ENCODE data around the gene NOTCH3. TPM values are rescaled to one million over a fixed set of nuclear protein-coding genes. Genes with fewer than 3 reads are reported as not detected.

Gene NOTCH3
- total RNA-seq, 1 donor from 2014 or later = not detected

GRCh38 chr19:15243236-15243957 is 42.6 kb upstream of the NOTCH3 start:
- DNase-seq (ENCODE audit: low spot score) = no peak
- intact Hi-C loops (cut with micrococcal nuclease) = no loop called here
- Mint-ChIP-seq H3K27ac (no peak overlapping the region), H3K9me3 (no peaks in the 10 kb centered on the region), H3K4me1 (ENCODE audit: low read depth) (no peaks in the 10 kb centered on the region), H3K4me3 (ENCODE audit: low read depth) (no peak overlapping the region), H3K36me3 (ENCODE audit: low read depth) (peaks cover 53% of the 10 kb centered on the region), H3K27me3 (ENCODE audit: low read depth) (no peaks in the 10 kb centered on the region)

- H3K36me3 Mint-ChIP-seq (ENCODE audit: low read depth) = peaks cover 65% of the 10 kb centered on the region
- no peaks in the 10 kb centered on the region for H3K4me1 Mint-ChIP-seq (ENCODE audit: low read depth)
- no peaks in the 10 kb centered on the region for H3K9me3 Mint-ChIP-seq
- intact Hi-C loops (cut with micrococcal nuclease) = no loop called here
- H3K4me3 Mint-ChIP-seq (ENCODE audit: low read depth) = no peak overlapping the region
- H3K27ac Mint-ChIP-seq = no peak overlapping the region
- DNase-seq (ENCODE audit: low spot score) = no peak
- no peaks in the 10 kb centered on the region for H3K27me3 Mint-ChIP-seq (ENCODE audit: low read depth)
These were observed 40.6 kb upstream of the NOTCH3 start for GRCh38 chr19:15241259-15241910.

GRCh38 chr19:15240515-15240914 is 39.7 kb upstream of the NOTCH3 start:
- Mint-ChIP-seq H3K36me3 (ENCODE audit: low read depth) (peaks cover 66% of the 10 kb centered on the region), H3K27ac (no peak overlapping the region), H3K9me3 (no peaks in the 10 kb centered on the region), H3K27me3 (ENCODE audit: low read depth) (no peaks in the 10 kb centered on the region), H3K4me3 (ENCODE audit: low read depth) (no peak overlapping the region), H3K4me1 (ENCODE audit: low read depth) (no peaks in the 10 kb centered on the region)
- DNase-seq (ENCODE audit: low spot score) = no peak
- intact Hi-C loops (cut with micrococcal nuclease) = no loop called here

GRCh38 chr19:15239337-15239949 is 38.6 kb upstream of the NOTCH3 start:
- no peaks in the 10 kb centered on the region for H3K4me1 Mint-ChIP-seq (ENCODE audit: low read depth)
- no peaks in the 10 kb centered on the region for H3K9me3 Mint-ChIP-seq
- intact Hi-C loops (cut with micrococcal nuclease) = no loop called here
- no peak for DNase-seq (ENCODE audit: low spot score)
- H3K36me3 Mint-ChIP-seq (ENCODE audit: low read depth) = peaks cover 64% of the 10 kb centered on the region
- peaks cover 2% of the 10 kb centered on the region for H3K27me3 Mint-ChIP-seq (ENCODE audit: low read depth)
- H3K27ac Mint-ChIP-seq = no peak overlapping the region
- H3K4me3 Mint-ChIP-seq (ENCODE audit: low read depth) = no peak overlapping the region

GRCh38 chr19:15238639-15239155 is 37.9 kb upstream of the NOTCH3 start:
- intact Hi-C loops (cut with micrococcal nuclease) = no loop called here
- no peak for DNase-seq (ENCODE audit: low spot score)
- Mint-ChIP-seq H3K4me3 (ENCODE audit: low read depth) (no peak overlapping the region), H3K27ac (no peak overlapping the region), H3K27me3 (ENCODE audit: low read depth) (peaks cover 5% of the 10 kb centered on the region), H3K36me3 (ENCODE audit: low read depth) (peaks cover 60% of the 10 kb centered on the region), H3K4me1 (ENCODE audit: low read depth) (no peaks in the 10 kb centered on the region), H3K9me3 (no peaks in the 10 kb centered on the region)

GRCh38 chr19:15237759-15238638 is 37.2 kb upstream of the NOTCH3 start:
- no peaks in the 10 kb centered on the region for H3K9me3 Mint-ChIP-seq
- no peak overlapping the region for H3K27ac Mint-ChIP-seq
- no peaks in the 10 kb centered on the region for H3K4me1 Mint-ChIP-seq (ENCODE audit: low read depth)
- no peak for DNase-seq (ENCODE audit: low spot score)
- H3K27me3 Mint-ChIP-seq (ENCODE audit: low read depth) = peaks cover 7% of the 10 kb centered on the region
- H3K36me3 Mint-ChIP-seq (ENCODE audit: low read depth) = peaks cover 57% of the 10 kb centered on the region
- intact Hi-C loops (cut with micrococcal nuclease) = no loop called here
- H3K4me3 Mint-ChIP-seq (ENCODE audit: low read depth) = no peak overlapping the region

GRCh38 chr19:15236886-15237285 is 36.1 kb upstream of the NOTCH3 start:
- DNase-seq (ENCODE audit: low spot score) = no peak
- Mint-ChIP-seq H3K36me3 (ENCODE audit: low read depth) (peaks cover 51% of the 10 kb centered on the region), H3K9me3 (no peaks in the 10 kb centered on the region), H3K27ac (no peak overlapping the region), H3K27me3 (ENCODE audit: low read depth) (peaks cover 14% of the 10 kb centered on the region), H3K4me3 (ENCODE audit: low read depth) (no peak overlapping the region), H3K4me1 (ENCODE audit: low read depth) (no peaks in the 10 kb centered on the region)
- intact Hi-C loops (cut with micrococcal nuclease) = no loop called here

- H3K4me3 Mint-ChIP-seq (ENCODE audit: low read depth) = no peak overlapping the region
- H3K27ac Mint-ChIP-seq = no peak overlapping the region
- no peaks in the 10 kb centered on the region for H3K9me3 Mint-ChIP-seq
- peaks cover 47% of the 10 kb centered on the region for H3K36me3 Mint-ChIP-seq (ENCODE audit: low read depth)
- intact Hi-C loops (cut with micrococcal nuclease) = no loop called here
- no peak for DNase-seq (ENCODE audit: low spot score)
- H3K4me1 Mint-ChIP-seq (ENCODE audit: low read depth) = no peaks in the 10 kb centered on the region
- H3K27me3 Mint-ChIP-seq (ENCODE audit: low read depth) = peaks cover 22% of the 10 kb centered on the region
These were observed 35.0 kb upstream of the NOTCH3 start for GRCh38 chr19:15235781-15236180.

- Mint-ChIP-seq H3K36me3 (ENCODE audit: low read depth) (peaks cover 40% of the 10 kb centered on the region), H3K4me1 (ENCODE audit: low read depth) (no peaks in the 10 kb centered on the region), H3K4me3 (ENCODE audit: low read depth) (no peak overlapping the region), H3K9me3 (no peaks in the 10 kb centered on the region), H3K27ac (no peak overlapping the region), H3K27me3 (ENCODE audit: low read depth) (peaks cover 26% of the 10 kb centered on the region)
- no peak for DNase-seq (ENCODE audit: low spot score)
- intact Hi-C loops (cut with micrococcal nuclease) = no loop called here
These were observed 33.8 kb upstream of the NOTCH3 start for GRCh38 chr19:15234431-15235130.

- Mint-ChIP-seq H3K4me3 (ENCODE audit: low read depth) (no peak overlapping the region), H3K9me3 (no peaks in the 10 kb centered on the region), H3K4me1 (ENCODE audit: low read depth) (no peaks in the 10 kb centered on the region), H3K27me3 (ENCODE audit: low read depth) (peaks cover 26% of the 10 kb centered on the region), H3K36me3 (ENCODE audit: low read depth) (peaks cover 16% of the 10 kb centered on the region), H3K27ac (no peak overlapping the region)
- no peak for DNase-seq (ENCODE audit: low spot score)
- intact Hi-C loops (cut with micrococcal nuclease) = no loop called here
These were observed 30.5 kb upstream of the NOTCH3 start for GRCh38 chr19:15231271-15231670.

- no peaks in the 10 kb centered on the region for H3K9me3 Mint-ChIP-seq
These were observed 26.5 kb upstream of the NOTCH3 start for GRCh38 chr19:15227261-15227660.

GRCh38 chr19:15225760-15226159 is 25.0 kb upstream of the NOTCH3 start:
- peaks cover 9% of the 10 kb centered on the region for H3K4me1 Mint-ChIP-seq (ENCODE audit: low read depth)
- H3K27ac Mint-ChIP-seq = no peak overlapping the region
- no peaks in the 10 kb centered on the region for H3K36me3 Mint-ChIP-seq (ENCODE audit: low read depth)
- intact Hi-C loops (cut with micrococcal nuclease) = no loop called here
- H3K4me3 Mint-ChIP-seq (ENCODE audit: low read depth) = no peak overlapping the region
- no peak for DNase-seq (ENCODE audit: low spot score)
- H3K27me3 Mint-ChIP-seq (ENCODE audit: low read depth) = peaks cover 22% of the 10 kb centered on the region
- H3K9me3 Mint-ChIP-seq = no peaks in the 10 kb centered on the region

More at GRCh38 chr19:15227261-15227660, 26.5 kb upstream of the NOTCH3 start:
- Mint-ChIP-seq H3K27me3 (ENCODE audit: low read depth) (peaks cover 28% of the 10 kb centered on the region), H3K27ac (no peak overlapping the region), H3K36me3 (ENCODE audit: low read depth) (no peaks in the 10 kb centered on the region), H3K4me1 (ENCODE audit: low read depth) (peaks cover 9% of the 10 kb centered on the region), H3K4me3 (ENCODE audit: low read depth) (no peak overlapping the region)
- no peak for DNase-seq (ENCODE audit: low spot score)
- intact Hi-C loops (cut with micrococcal nuclease) = no loop called here

All from activated T-helper 2 cell treated with anti-CD3 and anti-CD28 coated beads, Interferon-gamma antibody, Interleukin-2, Interleukin-4, amounts not matched to agents 10 μg/mL and 5 μg/mL and 100 μg/mL, durations not matched to agents 14 hours and 24 hours and 36 hours (primary cell).